ENCODE data around the gene TMEM168.
"Not testable (repeated sequence)": the region's sequence is repeated elsewhere in the genome, so short reads cannot be mapped to it uniquely, and the experiment has no call there.

TMEM168 gene

DNA sequence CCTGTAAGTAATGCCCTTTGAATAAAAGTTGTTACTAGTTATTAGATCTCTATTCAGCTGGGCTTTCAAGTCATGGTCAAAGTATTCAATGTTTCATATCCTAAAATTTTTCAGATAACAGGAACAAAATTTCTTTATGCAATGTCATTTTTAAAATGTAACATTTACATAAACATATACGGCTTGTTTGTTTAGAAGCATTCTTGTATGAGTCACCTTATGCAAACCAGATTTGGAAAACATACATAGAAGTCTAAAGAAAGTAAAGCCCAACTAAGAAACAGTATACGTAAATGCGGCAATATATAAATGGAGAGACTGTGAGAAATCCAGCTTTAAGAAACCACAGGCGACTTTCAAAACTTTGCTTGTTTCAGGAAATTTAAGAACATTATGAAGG, 10.5 kb downstream of the TMEM168 start:
- no peak for DNase-seq (ENCODE audit: low spot score)

DNA sequence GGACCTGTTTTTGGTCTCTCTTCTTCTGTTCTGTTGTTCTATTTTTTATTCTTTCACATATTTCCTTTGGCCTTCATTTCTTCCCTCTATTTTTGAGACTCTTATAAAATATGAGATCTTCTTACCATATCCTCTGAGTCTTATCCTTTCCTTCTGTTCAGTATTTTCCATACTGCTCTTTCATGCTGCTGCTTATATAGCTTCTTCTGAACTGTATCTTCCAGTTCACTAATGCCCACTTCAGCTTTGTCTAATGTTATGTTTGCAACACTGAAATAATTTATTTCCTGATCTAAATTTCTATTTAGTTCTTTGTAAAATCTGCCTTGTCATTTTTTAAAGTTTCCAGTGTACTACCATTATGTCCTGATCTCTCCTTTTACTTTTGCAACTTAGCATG, 12.8 kb downstream of the TMEM168 start:
- DNase-seq (ENCODE audit: low spot score), result no peak

DNA sequence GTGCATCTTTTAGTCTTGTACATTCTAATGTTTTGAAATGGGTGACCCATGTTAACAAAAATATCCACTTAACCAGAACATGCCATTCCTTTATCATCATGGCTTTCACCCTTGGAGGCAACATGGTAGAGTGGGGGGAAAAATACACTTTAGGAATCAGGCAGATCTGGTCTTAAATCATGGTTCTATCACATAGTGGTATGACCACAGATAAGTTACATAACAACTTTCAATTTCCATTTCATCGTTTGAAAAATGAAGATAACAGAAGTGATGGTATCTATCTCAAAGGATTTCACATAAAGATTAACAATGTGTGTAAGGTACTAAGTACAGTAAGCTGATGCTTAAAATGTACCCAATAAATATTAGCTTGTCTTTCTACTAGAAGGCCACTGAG, 19.0 kb downstream of the TMEM168 start:
- no peak for DNase-seq (ENCODE audit: low spot score)

DNA sequence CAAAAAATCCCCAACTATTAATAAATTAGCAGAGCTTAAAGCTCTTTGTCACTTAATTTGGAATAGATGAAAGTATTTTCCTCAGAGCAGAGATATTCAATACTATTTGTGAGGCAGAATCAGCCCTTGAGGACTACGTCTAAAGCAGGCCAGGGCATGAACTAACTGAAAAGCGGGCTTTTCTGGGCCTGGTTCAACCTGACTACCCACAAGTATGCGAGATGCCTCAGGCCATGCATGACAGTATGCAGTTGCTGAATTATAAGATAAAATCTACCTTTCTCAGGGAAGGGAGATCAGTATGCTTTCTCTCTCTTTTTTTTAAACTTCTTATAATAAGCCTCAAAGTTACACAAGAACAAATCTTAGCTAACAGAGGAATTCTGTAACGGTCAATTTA, 20.1 kb downstream of the TMEM168 start:
- no peak for DNase-seq (ENCODE audit: low spot score)

DNA sequence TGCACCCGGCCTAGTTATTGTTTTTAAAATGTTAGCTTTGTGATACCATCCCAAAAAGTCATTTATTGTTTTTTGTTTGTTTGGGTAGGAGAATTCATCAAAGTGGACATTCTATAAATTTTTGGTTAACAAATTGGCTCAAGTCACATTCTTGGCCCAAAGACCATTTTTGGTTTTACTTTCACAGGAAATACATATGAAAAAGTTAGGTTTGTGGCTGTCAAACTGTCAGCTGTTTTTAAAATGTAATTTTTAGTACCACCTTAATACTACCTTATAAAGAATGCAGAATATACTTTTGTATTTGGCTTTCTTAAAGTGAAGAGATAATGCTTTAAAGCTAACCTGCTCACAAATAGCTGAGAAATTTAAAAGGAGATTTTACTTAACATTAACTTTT, 25.1 kb downstream of the TMEM168 start:
- DNase-seq (ENCODE audit: low spot score), result no peak

DNA sequence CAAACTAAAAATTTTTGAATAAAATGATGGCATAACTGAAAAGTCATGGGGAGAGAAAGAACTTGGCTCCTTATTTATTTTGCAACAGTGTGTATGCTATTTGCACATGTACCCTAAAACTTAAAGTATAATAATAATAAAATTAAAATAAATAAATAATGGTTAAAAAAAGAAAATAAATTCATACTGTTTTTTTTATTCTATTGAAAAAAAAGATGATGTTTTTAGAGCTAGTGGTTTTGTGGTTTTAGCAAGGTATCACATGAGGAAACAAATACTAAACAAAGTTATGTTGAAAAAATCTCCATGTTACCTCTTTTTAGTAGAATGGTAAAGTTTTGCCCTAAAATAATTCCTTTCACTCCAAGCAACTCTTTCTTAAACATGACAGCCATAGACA, 26.2 kb downstream of the TMEM168 start:
- DNase-seq (ENCODE audit: low spot score), result no peak

DNA sequence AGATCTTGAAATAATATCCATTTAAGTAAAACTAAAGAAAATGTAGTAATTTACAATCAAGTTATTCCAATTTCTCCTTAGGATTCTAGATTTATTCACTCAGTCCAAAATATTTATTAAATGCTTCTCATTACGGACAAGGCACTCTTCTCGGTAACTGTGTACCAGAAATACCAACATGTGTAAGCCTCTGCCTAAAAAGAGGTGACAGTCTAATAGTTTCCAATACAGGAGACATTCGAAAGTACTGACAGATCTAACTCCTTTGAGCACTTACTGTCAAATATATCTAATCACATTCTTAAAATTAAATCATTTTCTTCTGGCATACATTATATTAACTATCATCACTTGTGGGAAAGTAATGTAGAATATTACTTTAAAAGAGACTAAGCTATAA, 26.9 kb downstream of the TMEM168 start:
- DNase-seq (ENCODE audit: low spot score), result no peak

DNA sequence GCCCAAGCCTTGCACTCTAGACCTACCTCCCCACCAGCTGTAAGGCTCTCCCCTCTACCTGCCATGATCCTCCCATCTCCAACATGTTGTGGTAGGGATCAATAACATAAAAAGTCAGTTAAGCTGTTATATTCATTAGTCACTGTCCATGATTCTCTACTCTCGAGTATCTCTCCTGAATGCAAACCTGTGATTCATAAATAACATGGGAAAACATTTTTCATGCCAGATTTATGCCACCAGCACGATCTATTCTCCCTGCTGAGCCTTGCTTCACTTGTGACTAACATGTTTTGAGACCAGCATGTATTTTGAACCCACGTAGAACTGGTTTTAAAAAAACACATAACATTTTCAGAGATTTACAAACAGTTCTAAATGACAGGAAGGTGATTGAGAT, 30.3 kb downstream of the TMEM168 start:
- DNase-seq (ENCODE audit: low spot score), result no peak

DNA sequence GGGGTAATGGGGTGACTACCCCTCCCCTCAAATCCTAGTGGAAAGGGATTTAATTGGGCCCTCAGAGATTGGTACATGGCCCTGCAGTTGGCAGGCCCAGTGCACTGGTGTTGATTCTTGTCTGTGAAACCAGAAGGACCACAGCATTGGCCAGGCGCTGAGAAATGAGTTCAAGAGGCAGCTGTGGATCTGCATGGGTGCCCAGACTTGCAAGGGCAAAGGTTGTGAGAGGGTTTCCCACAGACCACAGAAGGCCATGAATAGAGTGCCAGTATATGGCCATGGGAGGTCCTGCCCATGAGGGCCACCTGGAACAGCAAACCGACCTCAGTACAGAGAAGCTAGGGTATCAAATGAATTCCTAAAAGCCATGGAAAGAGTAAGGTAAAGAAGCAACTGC, 32.9 kb downstream of the TMEM168 start:
- DNase-seq (ENCODE audit: low spot score), result no peak

DNA sequence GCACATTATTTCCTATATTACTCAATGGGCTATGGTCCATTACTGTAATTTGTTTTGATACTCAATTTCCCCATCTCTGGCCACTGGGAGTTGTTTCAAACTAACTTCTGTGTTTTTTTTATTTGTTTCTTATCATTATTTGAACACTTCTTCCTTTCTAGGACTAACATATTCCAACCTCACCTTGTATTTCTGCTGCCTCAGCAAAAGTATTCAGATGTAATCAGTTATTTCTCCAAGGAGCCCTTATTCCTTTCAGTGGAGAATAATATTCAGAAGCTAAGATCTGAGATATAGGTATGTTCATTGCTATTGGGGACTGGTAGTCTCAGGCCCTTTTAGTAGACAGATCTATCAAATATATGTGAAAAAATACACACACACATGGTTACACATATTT, 36.9 kb downstream of the TMEM168 start:
- no peak for DNase-seq (ENCODE audit: low spot score)

DNA sequence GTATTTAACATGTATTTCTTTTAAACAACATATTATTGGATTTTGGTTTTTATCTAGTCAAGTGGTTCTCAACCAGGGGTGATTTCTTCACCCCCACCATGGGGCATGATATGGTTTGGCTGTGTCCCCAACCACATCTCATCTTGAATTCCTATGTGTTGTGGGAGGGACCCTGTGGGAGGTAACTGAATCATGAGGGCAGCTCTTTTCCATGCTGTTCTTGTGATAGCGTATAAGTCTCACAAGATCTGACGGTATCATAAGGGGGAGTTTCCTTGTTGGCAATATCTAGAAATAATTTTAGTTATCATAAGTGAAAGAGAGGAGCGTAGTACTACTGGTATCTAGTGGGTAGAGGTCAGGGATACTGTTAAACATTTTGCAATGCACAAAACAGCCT, 37.6 kb downstream of the TMEM168 start:
- DNase-seq (ENCODE audit: low spot score), result no peak

DNA sequence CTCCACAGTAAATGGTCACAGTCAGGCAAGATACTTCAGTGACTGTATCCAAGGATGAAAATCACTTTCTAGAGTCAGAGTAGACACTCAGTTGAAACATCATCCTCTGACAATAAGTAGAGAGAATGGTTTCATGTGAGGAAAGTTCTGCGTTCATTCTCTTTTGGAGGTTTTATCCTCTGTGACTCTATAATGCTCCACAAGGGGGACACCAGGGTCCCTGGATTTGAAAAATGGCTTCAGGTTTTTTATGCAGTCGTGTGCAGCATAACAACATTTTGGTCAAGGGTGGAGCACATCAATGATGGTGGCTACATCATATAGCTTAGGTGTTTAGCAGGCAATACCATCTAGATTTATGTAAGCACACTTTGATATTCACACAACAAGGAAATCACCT, 40.4 kb downstream of the TMEM168 start:
- DNase-seq (ENCODE audit: low spot score), result no peak

DNA sequence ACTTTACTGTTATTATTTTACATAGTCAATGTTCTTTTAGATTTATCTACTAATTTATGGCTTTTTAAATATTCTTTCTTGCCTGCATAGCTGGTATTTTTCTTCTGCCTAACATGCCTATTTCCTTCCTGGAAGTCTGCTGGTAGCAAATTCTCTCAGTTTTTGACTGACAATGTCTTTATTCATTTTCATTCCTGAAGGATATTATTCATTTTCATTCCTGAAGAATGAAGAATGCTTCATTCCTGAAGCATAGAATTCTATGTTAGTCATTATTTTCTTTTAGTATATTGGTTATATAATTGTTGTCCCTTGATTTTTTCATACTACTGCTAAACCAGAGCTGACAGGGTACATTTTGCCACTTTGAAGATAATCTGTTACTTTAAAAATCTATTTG, 41.8 kb downstream of the TMEM168 start:
- peak; percentile 69 for DNase-seq (ENCODE audit: low spot score)

DNA sequence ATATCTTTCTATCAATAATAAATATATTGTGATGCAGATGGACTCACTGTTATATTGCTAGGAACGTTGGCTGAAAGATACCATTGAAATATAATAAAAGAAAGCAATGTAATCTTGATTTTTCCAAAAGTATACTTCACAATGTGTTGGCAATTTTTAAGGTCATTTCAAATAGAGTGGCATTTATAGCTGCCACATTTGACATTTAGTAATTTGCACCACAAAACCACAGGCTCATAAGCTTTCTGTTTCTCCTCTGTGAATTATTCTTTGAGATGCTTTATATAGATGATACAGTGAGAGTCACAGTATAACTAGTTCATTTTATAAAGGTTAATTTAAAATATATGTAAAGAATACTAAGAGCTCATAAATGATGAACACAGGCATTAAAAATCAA, 44.6 kb downstream of the TMEM168 start:
- peak; percentile 35 for DNase-seq (ENCODE audit: low spot score)

DNA sequence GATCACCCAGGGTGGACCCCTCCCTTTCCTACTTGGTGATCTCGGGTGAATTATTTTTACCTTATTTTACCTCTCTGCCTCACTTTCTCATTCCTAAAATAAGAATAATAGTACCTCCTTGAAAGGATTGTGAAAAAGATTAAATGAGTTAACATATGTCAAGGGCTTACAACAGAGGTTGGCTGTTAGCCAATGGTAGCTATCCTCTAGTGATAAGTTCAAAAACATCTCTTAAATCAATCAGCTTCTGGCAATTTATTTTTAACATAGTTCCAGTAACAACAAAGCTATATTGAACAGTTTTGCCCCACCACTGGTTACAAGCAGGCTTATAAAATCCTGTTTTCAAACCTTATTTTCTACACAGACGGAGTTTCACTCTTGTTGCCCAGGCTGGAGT, 45.4 kb downstream of the TMEM168 start:
- no peak for DNase-seq (ENCODE audit: low spot score)

DNA sequence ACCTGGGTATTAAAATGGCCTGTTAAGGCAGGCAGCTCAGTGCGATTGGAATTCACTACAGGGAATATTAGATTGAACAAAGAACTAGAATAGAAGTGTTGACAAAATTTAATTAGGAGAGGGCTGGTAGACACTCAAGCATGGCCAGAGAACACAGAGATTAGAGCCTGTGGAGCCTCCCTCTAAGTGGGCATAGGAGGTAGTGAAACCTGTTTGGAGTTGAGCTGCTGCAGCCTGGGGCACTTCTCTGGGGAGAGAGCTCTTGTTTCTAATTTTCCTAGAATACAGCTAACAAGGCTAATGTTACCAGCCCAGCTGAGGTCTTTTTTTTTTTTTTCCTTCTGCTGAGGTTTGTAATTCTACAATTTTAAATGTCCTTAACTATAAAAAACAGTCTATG, 46.4 kb downstream of the TMEM168 start:
- no peak for DNase-seq (ENCODE audit: low spot score)

DNA sequence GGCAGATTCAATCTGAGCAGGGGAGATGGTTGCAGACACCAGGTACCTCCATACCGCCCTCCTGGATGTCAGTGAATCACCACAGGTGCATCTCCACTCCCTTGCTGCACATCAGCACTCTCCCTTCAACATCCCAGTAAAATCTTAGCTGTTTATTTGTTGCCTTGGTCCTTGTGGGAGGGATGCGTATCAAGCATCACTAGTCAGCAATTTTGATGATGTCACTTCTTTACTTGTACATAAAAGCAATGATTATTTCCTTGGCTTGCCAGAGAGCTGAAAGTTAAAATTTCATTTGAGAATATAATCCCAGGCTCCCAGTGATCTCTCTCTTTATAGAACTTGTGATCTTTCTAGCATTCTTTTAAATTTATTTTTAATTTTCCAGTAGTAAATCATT, 49.5 kb downstream of the TMEM168 start:
- DNase-seq (ENCODE audit: low spot score), result no peak

DNA sequence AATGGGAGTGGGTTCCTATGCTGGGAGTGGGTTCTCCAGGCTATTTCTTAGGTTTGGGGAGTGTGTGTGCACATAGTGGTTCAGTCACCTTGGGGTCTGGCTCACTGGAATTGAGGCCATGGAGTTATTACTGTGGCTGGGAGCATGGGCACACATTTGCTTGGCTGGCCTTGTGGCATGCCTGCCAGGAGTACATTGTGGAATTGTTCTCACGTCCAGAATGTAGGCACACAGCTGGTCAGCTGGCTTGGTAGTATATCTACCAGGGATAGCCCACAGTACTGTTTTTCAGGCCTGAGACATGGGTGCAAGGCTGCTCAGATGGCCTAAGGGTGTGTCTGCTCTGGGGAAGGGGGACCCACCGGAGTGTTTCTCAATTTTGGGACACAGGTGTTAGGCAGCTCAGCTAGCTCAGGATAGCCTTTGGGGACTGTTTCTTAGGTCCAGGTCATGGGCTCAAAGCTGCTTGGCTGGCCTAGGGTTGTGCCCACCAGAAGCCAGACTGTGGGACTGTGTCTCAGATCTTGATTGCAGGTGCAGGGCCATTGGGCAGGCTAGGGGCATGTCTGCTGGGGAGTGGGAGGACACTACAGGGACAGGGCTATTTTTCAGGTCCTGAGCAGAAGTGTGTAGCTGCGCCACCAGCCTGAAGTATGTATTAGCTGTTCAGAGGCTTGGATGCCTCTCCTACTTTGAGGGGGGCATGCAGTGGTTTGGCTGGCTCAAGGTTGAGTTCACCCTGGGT, 50.6 kb downstream of the TMEM168 start:
- no peak for DNase-seq (ENCODE audit: low spot score)

DNA sequence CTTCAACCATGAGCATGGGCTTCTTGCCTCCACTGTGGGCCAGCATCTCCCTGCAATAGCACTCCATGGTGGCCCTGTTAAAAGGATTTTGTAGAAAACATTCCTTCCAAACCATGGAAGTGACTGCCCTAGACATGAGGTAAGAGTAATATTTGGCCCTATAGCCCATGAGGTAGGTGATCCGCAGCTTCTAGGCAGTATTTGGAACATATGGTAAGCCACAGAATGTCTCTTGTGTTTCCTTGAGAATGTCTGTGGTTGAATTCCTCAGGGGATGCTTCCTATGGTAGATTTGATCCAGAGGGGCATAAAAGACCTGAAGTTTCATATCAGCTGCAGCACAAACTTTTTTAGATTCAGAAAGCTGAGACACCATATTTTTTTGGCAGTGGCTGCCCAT, 54.9 kb downstream of the TMEM168 start:
- no peak for DNase-seq (ENCODE audit: low spot score)

DNA sequence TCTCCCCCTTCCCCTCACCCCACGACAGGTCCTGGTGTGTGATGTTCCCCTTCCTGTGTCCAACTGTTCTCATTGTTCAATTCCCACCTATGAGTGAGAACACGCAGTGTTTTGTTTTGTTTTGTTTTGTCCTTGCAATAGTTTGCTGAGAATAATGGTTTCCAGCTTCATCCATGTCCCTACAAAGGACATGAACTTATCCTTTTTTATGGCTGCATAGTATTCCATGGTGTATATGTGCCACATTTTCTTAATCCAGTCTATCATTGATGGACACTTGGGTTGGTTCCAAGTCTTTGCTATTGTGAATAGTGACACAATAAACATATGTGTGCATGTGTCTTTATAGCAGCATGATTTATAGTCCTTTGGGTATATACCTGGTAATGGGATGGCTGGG, 58.9 kb downstream of the TMEM168 start:
- DNase-seq (ENCODE audit: low spot score), result not testable (repeated sequence)

DNA sequence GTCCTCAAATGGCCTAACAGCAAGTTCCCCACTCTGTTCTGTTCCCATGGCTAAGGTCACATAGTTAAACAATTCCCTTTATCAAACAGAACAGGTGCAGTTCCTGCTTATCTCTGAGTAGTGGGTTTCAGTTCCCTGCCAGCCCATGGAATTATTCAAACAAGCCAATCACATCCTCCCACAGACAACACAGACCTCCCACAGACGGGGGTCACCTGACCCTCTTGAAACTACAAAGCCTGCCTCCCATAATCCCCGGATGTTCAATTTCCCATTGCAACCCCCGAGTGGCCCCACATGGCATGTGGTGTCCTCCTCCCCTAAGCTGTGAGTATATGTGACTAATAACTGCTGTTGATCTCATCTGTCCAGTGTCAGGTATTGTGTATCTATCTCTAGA, 64.1 kb downstream of the TMEM168 start:
- DNase-seq (ENCODE audit: low spot score), result no peak

DNA sequence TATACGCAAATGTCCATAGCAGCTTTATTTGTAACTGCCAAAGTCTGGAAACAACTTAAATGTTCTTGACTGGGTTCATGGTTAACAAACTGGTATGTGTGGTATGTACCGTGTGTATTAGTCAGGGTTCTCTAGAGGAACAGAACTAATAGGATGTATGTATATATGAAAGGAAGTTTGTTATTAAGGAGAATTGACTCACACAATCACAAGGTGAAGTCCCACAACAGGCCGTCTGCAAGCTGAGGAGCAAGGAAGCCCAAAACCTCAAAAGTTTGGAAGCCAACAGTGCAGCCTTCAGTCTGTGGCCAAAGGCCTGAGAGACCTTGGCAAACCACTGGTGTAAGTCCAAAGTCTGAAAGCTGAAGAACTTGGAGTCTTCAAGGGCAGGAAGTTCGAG, 66.8 kb downstream of the TMEM168 start:
- DNase-seq (ENCODE audit: low spot score), result no peak

DNA sequence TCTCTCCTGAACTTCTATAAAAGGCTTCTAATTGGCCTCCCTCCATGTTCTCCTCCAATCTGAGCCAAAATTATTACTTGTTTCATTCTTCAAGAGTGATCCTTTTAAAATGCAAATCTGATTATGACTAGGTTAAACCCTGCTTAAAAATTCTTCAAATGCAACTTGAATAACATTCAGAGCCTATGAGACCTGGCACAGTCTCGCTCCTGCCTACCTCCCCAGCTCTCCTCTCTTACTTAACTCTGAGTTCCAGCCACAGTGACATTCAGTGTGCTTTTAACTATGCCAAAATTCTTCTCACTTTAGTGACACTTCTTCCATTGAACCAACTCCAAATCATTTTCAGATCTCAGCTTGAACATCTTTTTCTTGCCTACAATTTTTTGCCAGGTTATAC, 68.8 kb downstream of the TMEM168 start:
- no peak for DNase-seq (ENCODE audit: low spot score)

DNA sequence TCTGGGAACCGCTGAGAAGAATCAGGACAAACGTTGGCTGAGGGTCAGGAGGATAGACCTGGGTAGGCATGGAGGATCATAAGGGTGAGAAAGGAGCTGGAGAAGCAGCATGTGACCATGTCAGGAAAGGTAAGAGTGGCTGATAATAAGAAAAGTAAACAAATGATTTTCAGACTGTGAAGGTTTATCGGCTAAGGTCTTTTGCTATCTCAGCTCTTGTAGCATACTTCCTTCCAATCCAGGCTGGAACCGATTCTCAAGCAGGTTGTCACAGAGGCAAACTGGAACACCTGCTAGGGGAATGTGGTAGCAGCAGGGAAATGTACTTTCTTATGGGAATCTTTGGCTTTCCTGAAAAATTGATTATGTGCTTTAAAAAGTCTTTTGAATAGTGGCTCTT, 74.7 kb downstream of the TMEM168 start:
- DNase-seq (ENCODE audit: low spot score), result no peak

DNA sequence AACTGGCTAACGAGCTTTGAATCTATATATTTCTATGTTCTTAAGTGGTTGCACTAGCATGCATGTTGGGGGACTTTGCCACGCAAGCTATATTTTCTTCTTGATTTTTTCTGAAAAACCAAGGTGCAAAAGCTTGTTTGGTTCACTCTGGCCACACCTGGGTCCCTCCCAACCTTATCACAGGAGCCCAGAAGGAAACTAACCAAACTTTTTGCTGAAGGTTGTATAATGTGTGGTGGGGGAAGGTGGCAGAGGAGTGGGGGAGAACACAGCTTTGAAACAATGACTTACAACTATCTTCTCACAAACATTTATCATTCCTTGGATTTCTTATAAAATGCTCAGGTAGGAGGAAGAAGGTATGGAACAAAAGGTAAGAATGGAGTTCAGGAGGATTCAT, 75.3 kb downstream of the TMEM168 start:
- no peak for DNase-seq (ENCODE audit: low spot score)

All from COLO829 (cell line).